Inflammatory macrophage treated with lipopolysaccharide for 1 hour (primary cell): Measurements from ENCODE around the gene PTPRJ.

Source experiments
- DNase-seq, 2 donors: peaks; one replicate each; pipeline ENCODE4 v3.0.0-alpha.2; 2020 to 2022

The PTPRJ gene

GRCh38 chr11:48073031-48073861 lies 92.9 kb downstream of the PTPRJ start:
- peak; percentile 65 to 66 for DNase-seq

- DNase-seq, result no peak
These were observed 94.2 kb downstream of the PTPRJ start for GRCh38 chr11:48074425-48075181.

- no peak for DNase-seq
These were observed 95.3 kb downstream of the PTPRJ start for GRCh38 chr11:48075637-48076036.

GRCh38 chr11:48077251-48077650 lies 96.9 kb downstream of the PTPRJ start:
- DNase-seq, result no peak

- no peak for DNase-seq
These were observed 98.3 kb downstream of the PTPRJ start for GRCh38 chr11:48078689-48079088.

GRCh38 chr11:48079596-48079995 lies 99.2 kb downstream of the PTPRJ start:
- DNase-seq, result peak; percentile 51 to 56

GRCh38 chr11:48080301-48080861 lies 100.0 kb downstream of the PTPRJ start:
- DNase-seq, result no peak

GRCh38 chr11:48081151-48082010 lies 101.0 kb downstream of the PTPRJ start:
- DNase-seq, result peak; percentile 79 to 84

- DNase-seq, result no peak
These were observed 102.4 kb downstream of the PTPRJ start for GRCh38 chr11:48082771-48083170.

- peak; percentile 45 to 60 for DNase-seq
These were observed 103.1 kb downstream of the PTPRJ start for GRCh38 chr11:48083421-48083820.

- DNase-seq, result no peak
These were observed 105.3 kb downstream of the PTPRJ start for GRCh38 chr11:48085688-48086087.

GRCh38 chr11:48087422-48087821 lies 107.1 kb downstream of the PTPRJ start:
- DNase-seq, result no peak

GRCh38 chr11:48087974-48088681 lies 107.8 kb downstream of the PTPRJ start:
- DNase-seq, result no peak

GRCh38 chr11:48088682-48089050 lies 108.3 kb downstream of the PTPRJ start:
- DNase-seq, result no peak

GRCh38 chr11:48090174-48090573 lies 109.8 kb downstream of the PTPRJ start:
- DNase-seq, result no peak

- no peak for DNase-seq
These were observed 111.2 kb downstream of the PTPRJ start for GRCh38 chr11:48091426-48092102.

- DNase-seq, result no peak
These were observed 113.0 kb downstream of the PTPRJ start for GRCh38 chr11:48093323-48093722.

GRCh38 chr11:48093795-48094642 lies 113.7 kb downstream of the PTPRJ start:
- DNase-seq, result no peak

- no peak for DNase-seq
These were observed 114.4 kb downstream of the PTPRJ start for GRCh38 chr11:48094643-48095339.
